Right atrium auricular region (tissue), 2 donors: Measurements from ENCODE around the gene PEX14. TPM values are rescaled to one million over a fixed set of nuclear protein-coding genes. Genes with fewer than 3 reads are reported as not detected.

Experiments used
- DNase-seq: peaks from one replicate; pipeline ENCODE4 v3.0.0-alpha.2; 2019; ENCODE audit warnings: low spot score
- H3K27ac ChIP-seq, 2 donors: fragments of 200-600 bp; sonication (generic); 1 replicate in 1 of 2; 2 replicates in 1 of 2; pipeline ENCODE4 v1.5.1; 2016 to 2019
- H3K27me3 ChIP-seq, 2 donors: fragments of 200-600 bp; sonication (generic); one replicate each; pipeline versions ENCODE4 v1.5.1 to v1.6.0; 2017 to 2019
- H3K36me3 ChIP-seq: fragments of 200-600 bp; sonication (generic); one replicate; pipeline ENCODE4 v1.5.1; 2016
- H3K4me1 ChIP-seq, 2 donors: fragments of 200-600 bp; sonication (generic); one replicate each; pipeline versions ENCODE4 v1.5.1 to v1.6.0; 2017 to 2019
- H3K4me3 ChIP-seq, 2 donors: fragments of 200-600 bp; sonication (generic); 1 replicate in 1 of 2; 2 replicates in 1 of 2; pipeline ENCODE4 v1.5.1; 2017 to 2019; ENCODE audit warnings: mild to moderate bottlenecking in 1 of 2, moderate library complexity in 1 of 2
- H3K9me3 ChIP-seq, 2 donors: fragments of 200-600 bp; sonication (generic); one replicate each; pipeline ENCODE4 v1.5.1; 2019
- total RNA-seq, 2 donors: library from RNA; depleted of rRNA; stranded (reverse); fragments of >200 nt; gene quantifications; one replicate each; pipeline ENCODE4 v1.1.0, GENCODE V29; 2016
- TF ChIP-seq, protein P1 (sequence below), 2 donors: fragments of 200-600 bp; sonication (generic); IDR thresholded peaks; one replicate each; pipeline ENCODE4 v1.5.1; 2019; ENCODE audit warnings: antibody characterized with exemption in 2 of 2

The PEX14 gene
- total RNA-seq, 2 donors from 2014 or later = 13.7 to 14.5 TPM

DNA sequence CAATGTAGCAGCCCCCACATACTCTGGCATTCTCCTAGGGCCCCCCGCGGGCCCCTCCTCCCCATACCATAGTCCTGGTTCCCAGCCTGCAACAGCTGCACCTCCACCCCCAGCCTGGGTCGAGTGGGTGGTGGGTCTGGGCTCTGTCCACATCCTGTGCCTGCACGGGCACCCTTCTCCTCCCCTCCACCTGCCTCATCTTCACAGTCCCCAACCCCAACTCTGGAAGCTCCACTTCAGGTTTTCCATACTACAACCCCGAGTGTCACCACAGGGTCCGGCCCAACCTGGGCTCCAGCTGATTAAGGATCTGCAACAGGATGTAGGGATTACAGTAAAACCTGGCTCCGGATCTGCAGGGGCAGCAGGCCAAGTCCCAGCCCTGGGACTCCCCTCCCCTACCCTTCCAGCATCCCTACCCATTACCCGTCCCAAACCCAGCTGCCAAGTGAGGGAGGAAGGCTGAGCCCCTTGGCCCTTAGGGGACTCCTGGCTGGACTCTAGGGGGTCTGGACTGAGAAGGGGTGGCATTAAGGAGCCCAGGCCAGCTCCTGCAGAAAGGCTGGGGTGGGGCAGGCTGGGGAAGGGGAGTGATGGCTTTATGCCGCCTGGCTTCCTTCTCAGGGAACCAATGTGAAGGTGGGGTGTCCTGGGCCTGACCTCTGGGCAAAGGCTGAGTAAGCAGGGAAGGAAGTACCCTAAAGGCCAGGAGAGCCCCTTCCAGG is 204.9 kb downstream of the PEX14 start:
- TF ChIP-seq, protein P1, sequence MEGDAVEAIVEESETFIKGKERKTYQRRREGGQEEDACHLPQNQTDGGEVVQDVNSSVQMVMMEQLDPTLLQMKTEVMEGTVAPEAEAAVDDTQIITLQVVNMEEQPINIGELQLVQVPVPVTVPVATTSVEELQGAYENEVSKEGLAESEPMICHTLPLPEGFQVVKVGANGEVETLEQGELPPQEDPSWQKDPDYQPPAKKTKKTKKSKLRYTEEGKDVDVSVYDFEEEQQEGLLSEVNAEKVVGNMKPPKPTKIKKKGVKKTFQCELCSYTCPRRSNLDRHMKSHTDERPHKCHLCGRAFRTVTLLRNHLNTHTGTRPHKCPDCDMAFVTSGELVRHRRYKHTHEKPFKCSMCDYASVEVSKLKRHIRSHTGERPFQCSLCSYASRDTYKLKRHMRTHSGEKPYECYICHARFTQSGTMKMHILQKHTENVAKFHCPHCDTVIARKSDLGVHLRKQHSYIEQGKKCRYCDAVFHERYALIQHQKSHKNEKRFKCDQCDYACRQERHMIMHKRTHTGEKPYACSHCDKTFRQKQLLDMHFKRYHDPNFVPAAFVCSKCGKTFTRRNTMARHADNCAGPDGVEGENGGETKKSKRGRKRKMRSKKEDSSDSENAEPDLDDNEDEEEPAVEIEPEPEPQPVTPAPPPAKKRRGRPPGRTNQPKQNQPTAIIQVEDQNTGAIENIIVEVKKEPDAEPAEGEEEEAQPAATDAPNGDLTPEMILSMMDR (IDR thresholded peaks at IDR 0.05) = no peak
- Histone ChIP-seq H3K36me3 (no peaks in the 10 kb centered on the region), H3K27me3 (no peaks in the 10 kb centered on the region), H3K9me3 (no peaks in the 10 kb centered on the region), H3K4me3 (no peak overlapping the region), H3K27ac (peak overlapping the region in 1 of 2 donors; percentile 72), H3K4me1 (peaks cover 0 to 100% of the 10 kb centered on the region in 2 donors)
- DNase-seq = no peak

Other genes with a start within 250 kb of the PEX14 start
- 10 to 100 TPM; 51.1 to 59.9 TPM for gene PGD, start 75.9 kb upstream of the PEX14 start, total RNA-seq
- gene CENPS, start 44.5 kb upstream of the PEX14 start, total RNA-seq = 1 to 10 TPM; 1.9 to 3.4 TPM
- not detected for gene CORT, start 24.9 kb upstream of the PEX14 start, total RNA-seq
- gene DFFA, start 2.4 kb upstream of the PEX14 start, total RNA-seq = 10 to 100 TPM; 17.6 to 19.0 TPM